Tibial nerve (tissue), 3 donors: ENCODE results near the gene SNAPC3.

Experiments
- CTCF ChIP-seq, 5 experiments: fragments of 200-600 bp in 3 of 5; fragments of 450-650 bp in 2 of 5; sonication (generic) in 3 of 5; IDR thresholded peaks; one replicate each; pipeline ENCODE4 v1.5.1; 2016 to 2019; ENCODE audit warnings: antibody characterized with exemption in 5 of 5, mild to moderate bottlenecking in 3 of 5, moderate library complexity in 2 of 5
- POLR2A ChIP-seq, 2 donors: fragments of 450-650 bp; IDR thresholded peaks; one replicate each; pipeline ENCODE4 v1.6.1; 2017; ENCODE audit warnings: antibody characterized with exemption in 2 of 2, mild to moderate bottlenecking in 2 of 2, moderate library complexity in 2 of 2

GRCh38 chr9:15400281-15400941, 22.3 kb upstream of the SNAPC3 start:
- TF ChIP-seq CTCF (IDR thresholded peaks at IDR 0.05) = no peak
- no peak for TF ChIP-seq POLR2A (IDR thresholded peaks at IDR 0.05)
